ENCODE measurements around the gene RASGRF2. TPM values are rescaled to one million over a fixed set of nuclear protein-coding genes. Genes with fewer than 3 reads are reported as not detected.

The RASGRF2 gene
- total RNA-seq, 1 donor from 2014 or later = 0.58 TPM

DNA sequence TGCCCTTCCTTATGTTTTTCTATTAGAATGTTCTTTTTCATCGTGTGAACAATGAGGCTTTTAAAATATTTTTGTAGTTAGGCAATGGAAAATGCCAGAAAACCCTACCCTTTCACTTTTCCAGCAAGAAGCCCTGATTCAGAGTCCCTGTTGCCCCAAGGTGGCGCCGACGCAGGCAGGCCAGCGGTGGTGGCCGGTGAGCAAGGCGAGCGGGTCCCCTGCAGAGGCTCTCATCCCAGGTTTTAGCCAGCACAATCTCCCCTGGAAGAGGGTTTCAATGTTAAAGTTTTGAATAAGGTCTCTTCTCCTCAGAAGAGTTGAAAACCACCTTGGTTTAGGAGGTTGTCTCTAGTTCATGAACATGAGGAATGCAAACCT, 232.2 kb downstream of the RASGRF2 start:
- DNase-seq (ENCODE audit: low spot score) (no peak), ATAC-seq (no peak)

- DNase-seq (ENCODE audit: low spot score) = peak; percentile 82
- peak; percentile 100 for ATAC-seq
These were observed 234.6 kb downstream of the RASGRF2 start for GRCh38 chr5:81194633-81195334.

GRCh38 chr5:81195335-81195929, 235.3 kb downstream of the RASGRF2 start:
- no peak for ATAC-seq

GRCh38 chr5:81202655-81203054, 242.5 kb downstream of the RASGRF2 start:
- ATAC-seq (no peak), DNase-seq (ENCODE audit: low spot score) (no peak)

More at GRCh38 chr5:81195335-81195929, 235.3 kb downstream of the RASGRF2 start:
- DNase-seq (ENCODE audit: low spot score) = no peak

GRCh38 chr5:81203729-81204128, 243.6 kb downstream of the RASGRF2 start:
- DNase-seq (ENCODE audit: low spot score) (no peak), ATAC-seq (no peak)

DNA sequence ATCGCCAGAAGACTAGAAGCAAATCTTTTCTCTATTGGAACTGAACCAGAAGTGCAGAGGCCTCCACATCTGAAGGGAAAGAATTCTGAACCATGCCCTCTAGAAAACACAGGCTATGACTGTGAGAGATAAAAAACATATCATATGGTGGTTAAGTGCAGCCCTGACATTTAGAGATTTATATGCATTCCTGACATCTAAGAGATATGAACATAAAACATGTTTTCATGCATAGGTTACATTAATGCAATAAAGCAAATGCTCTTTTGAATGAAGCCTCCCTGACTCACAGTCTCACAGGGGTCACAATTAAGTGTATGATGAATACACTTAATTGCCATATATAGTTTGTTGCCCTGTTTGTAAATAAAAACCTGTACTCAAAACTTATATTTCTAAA, 244.0 kb downstream of the RASGRF2 start:
- no peak for DNase-seq (ENCODE audit: low spot score)
- no peak for ATAC-seq

GRCh38 chr5:81205058-81205457, 244.9 kb downstream of the RASGRF2 start:
- DNase-seq (ENCODE audit: low spot score) (no peak), ATAC-seq (no peak)

GRCh38 chr5:81207009-81207408, 246.8 kb downstream of the RASGRF2 start:
- no peak for DNase-seq (ENCODE audit: low spot score)
- peak; percentile 22 for ATAC-seq

- ATAC-seq = no peak
- DNase-seq (ENCODE audit: low spot score) = no peak
These were observed 248.7 kb downstream of the RASGRF2 start for GRCh38 chr5:81208904-81209303.

- DNase-seq (ENCODE audit: low spot score) (no peak), ATAC-seq (no peak)
These were observed 249.2 kb downstream of the RASGRF2 start for GRCh38 chr5:81209386-81209785.

GRCh38 chr5:81209869-81210493, 249.8 kb downstream of the RASGRF2 start:
- DNase-seq (ENCODE audit: low spot score) (no peak), ATAC-seq (no peak)

DNA sequence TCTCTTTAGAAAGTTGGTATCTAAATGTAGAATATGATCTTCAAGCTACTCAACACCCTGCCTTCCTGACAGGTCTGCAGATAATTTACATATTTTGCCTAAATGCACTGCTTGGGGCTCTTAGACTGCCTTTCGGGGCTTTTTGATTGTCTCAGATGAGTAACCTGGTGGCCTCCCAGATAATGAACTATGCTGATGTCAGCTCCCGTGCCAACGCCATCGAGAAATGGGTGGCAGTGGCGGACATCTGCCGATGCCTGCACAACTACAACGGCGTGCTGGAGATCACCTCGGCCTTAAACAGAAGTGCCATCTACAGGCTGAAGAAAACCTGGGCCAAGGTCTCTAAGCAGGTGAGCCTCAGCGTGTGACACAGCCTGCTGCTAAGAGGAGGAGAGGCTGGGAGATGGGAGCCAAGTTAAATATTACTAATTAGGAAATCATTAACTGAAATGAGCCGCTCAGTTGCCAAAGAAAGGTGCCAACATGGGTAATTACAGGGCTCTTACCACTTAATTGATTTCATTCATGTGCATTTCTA, 252.1 kb downstream of the RASGRF2 start:
- DNase-seq (ENCODE audit: low spot score) = no peak

DNA sequence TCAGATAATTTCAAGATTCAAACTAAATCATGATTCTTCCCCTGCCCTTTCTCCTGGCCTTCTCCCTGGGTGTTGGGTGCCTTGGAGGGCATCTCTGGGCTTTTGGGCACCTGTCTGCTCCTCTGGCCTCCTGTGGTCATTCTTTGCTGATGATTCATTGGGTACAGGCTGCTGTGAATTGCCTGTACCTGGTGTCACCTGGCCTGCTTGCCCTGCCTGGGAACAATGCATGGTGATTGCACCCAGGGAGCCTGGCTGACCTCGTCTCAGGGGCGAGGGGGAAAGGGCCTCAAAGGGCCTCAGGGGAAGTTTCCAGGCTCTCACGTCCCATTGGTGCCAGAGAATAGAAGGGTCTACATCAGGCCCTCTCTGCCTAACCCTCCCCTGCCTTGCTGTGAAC, 252.9 kb downstream of the RASGRF2 start:
- ATAC-seq = peak; percentile 42
- DNase-seq (ENCODE audit: low spot score) = no peak

More for the DNA sequence above, 252.1 kb downstream of the RASGRF2 start:
- peak; percentile 74 for ATAC-seq

DNA sequence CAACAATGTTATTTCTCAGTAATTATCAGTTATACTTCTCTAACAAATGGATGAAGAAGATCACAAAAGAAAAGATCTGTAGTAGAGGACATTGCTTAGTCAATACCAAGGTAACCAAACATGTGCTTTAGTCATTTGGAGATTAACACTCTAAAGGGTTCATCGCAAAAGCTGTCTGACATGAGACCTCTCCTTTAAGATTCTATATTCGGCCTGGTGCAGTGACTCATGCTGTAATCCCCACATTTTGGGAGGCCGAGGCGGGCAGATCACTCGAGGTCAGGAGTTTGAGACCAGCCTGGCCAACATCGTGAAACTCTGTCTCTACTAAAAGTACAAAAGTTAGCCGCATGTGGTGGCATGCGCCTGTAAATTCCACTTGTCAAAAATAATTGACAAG, 254.7 kb downstream of the RASGRF2 start:
- no peak for DNase-seq (ENCODE audit: low spot score)
- no peak for ATAC-seq

DNA sequence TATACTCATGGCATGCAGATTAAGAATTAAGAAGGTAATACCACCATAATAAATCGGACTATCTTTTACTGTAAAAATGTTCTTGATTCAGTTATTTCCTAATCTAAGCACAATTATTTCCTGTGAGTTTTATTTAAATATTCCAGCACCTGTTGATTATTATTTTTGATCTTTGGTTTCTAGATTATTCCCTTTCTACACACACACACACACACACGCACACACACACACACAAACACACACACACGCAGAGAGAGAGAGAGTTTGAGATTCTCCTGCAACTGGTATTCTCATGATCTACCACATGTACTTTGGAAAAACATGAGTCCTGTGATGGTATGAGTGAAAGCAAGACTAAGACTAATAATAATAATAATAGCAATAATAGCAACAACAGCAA, 256.0 kb downstream of the RASGRF2 start:
- DNase-seq (ENCODE audit: low spot score) (no peak), ATAC-seq (no peak)

DNA sequence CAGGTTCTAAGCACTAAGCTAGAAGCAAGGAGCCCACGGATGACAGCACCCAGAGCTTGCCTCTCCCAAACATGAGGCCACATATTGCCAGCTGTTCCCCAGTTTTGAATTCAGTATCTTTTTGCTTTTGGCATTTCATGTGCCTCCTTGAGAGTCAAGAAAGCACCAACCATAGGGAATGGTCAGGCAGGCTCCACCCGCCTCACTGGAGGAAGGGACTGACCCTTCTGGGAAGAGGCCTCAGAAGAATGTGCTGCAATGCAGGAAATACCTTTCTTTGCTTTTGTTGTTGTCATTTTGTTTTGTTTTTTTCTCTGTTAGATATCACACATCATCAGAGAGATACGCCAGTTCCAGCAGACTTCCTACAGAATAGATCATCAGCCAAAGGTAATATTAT, 259.2 kb downstream of the RASGRF2 start:
- DNase-seq (ENCODE audit: low spot score) = no peak
- no peak for ATAC-seq

DNA sequence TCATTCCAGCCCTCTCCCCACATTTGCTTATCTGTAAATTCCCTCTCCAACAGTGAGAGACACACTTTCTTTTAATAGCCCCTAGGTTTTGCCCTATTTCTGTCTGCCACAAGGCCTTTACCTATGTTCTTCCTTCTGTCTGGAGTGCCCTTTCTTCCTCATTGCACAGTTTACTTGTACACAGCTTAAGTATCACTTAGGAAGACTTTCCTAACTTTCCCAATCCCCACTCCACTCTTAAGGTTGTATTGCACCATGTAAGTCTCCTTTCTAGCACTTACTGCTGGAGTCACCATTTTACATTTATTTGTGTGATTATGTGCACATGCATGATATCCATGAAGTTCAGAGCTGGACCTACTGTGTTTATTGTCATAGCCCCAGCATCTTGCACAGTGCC, 262.1 kb downstream of the RASGRF2 start:
- DNase-seq (ENCODE audit: low spot score) (no peak), ATAC-seq (no peak)

DNA sequence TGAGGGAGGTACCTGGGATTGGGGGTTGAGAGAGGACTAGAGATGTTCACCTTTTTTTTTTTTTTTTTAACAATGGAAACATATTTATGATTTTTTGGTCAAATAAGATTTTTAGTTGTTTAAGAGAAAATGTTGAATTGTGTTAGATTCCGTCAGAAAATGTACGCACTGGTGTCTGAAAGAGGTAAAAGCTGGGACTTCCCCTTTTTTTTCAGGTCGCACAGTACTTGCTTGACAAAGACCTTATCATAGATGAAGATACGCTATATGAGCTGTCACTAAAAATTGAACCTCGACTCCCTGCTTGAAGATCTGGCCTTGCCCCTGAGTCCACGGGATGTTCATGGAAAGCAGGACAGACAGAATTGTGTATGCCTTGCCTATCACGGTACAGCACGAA, 265.3 kb downstream of the RASGRF2 start:
- DNase-seq (ENCODE audit: low spot score) = no peak
- no peak for ATAC-seq

GRCh38 chr5:81226286-81226685, 266.1 kb downstream of the RASGRF2 start:
- DNase-seq (ENCODE audit: low spot score) (no peak), ATAC-seq (no peak)

GRCh38 chr5:81226949-81227348, 266.8 kb downstream of the RASGRF2 start:
- DNase-seq (ENCODE audit: low spot score) = no peak
- ATAC-seq = no peak

- DNase-seq (ENCODE audit: low spot score) (no peak), ATAC-seq (peak; percentile 52)
These were observed 267.9 kb downstream of the RASGRF2 start for GRCh38 chr5:81228084-81228483.

DNA sequence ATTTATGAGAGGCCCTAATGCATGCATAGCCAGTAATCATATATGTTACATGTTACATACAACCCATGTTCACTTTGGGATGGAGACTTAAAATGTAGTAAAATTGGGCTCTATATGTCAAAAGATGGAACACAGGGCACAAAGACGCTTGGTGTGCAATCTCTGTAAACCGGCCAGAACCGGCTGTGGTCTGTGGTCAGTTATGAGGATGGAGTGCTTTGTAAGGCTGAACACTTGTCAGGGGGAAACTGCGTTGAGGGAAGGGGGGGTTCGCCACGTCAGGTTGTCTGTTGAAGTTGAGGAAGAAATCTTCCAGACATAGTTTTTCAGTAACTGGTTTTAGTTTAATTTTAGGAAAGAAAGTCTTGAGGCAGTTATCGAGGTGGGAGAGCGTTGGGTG, 270.3 kb downstream of the RASGRF2 start:
- no peak for DNase-seq (ENCODE audit: low spot score)
- no peak for ATAC-seq
